Activated CD4-positive, alpha-beta T cell treated with anti-CD3 and anti-CD28 coated beads for 24 hours (primary cell): Measurements from ENCODE around the gene AXIN2.

Source experiments
- DNase-seq, 2 donors: peaks; one replicate each; pipeline ENCODE4 v3.0.0-alpha.2; 2020; ENCODE audit warnings: low read depth in 2 of 2

Gene AXIN2

GRCh38 chr17:65556014-65556909, 5.2 kb downstream of the AXIN2 start:
- DNase-seq, result peak; percentile 95

GRCh38 chr17:65554553-65555223, 6.8 kb downstream of the AXIN2 start:
- DNase-seq, result no peak

- no peak for DNase-seq
These were observed 7.5 kb downstream of the AXIN2 start for GRCh38 chr17:65553646-65554552.

GRCh38 chr17:65553009-65553645, 8.3 kb downstream of the AXIN2 start:
- no peak for DNase-seq

GRCh38 chr17:65552214-65552613, 9.2 kb downstream of the AXIN2 start:
- no peak for DNase-seq

GRCh38 chr17:65551267-65552040, 10.0 kb downstream of the AXIN2 start:
- DNase-seq, result no peak

- no peak for DNase-seq
These were observed 10.7 kb downstream of the AXIN2 start for GRCh38 chr17:65550758-65551157.

GRCh38 chr17:65550075-65550662, 11.3 kb downstream of the AXIN2 start:
- no peak for DNase-seq

- DNase-seq, result no peak
These were observed 13.0 kb downstream of the AXIN2 start for GRCh38 chr17:65548269-65548969.

- DNase-seq, result no peak
These were observed 14.2 kb downstream of the AXIN2 start for GRCh38 chr17:65547253-65547670.

- no peak for DNase-seq
These were observed 14.9 kb downstream of the AXIN2 start for GRCh38 chr17:65546579-65546978.

GRCh38 chr17:65545705-65546523, 15.5 kb downstream of the AXIN2 start:
- no peak for DNase-seq

- no peak for DNase-seq
These were observed 16.8 kb downstream of the AXIN2 start for GRCh38 chr17:65544672-65545071.

GRCh38 chr17:65542610-65543009, 18.8 kb downstream of the AXIN2 start:
- no peak for DNase-seq

- no peak for DNase-seq
These were observed 19.4 kb downstream of the AXIN2 start for GRCh38 chr17:65542067-65542466.

- no peak for DNase-seq
These were observed 20.0 kb downstream of the AXIN2 start for GRCh38 chr17:65541453-65541852.

GRCh38 chr17:65539630-65540266, 21.7 kb downstream of the AXIN2 start:
- no peak for DNase-seq
